Mesodermal cell (in vitro differentiated cells): ENCODE measurements around the gene KHDC3L.

Experiments
- H3K27ac ChIP-seq: 2 replicates; pipeline ENCODE4 v1.7.0; 2013; ENCODE audit warnings: mild to moderate bottlenecking, low read depth, low read length, moderate library complexity; ENCODE audit not compliant: severe bottlenecking
- H3K36me3 ChIP-seq: 2 replicates; pipeline ENCODE4 v1.7.1; 2013; ENCODE audit warnings: mild to moderate bottlenecking, low read length, moderate library complexity; ENCODE audit not compliant: control insufficient read depth, insufficient read depth
- H3K4me1 ChIP-seq: one replicate; pipeline ENCODE4 v1.7.1; 2013; ENCODE audit warnings: mild to moderate bottlenecking, low read length; ENCODE audit not compliant: insufficient read depth, control insufficient read depth, poor library complexity, severe bottlenecking
- H3K4me3 ChIP-seq: 2 replicates; pipeline ENCODE4 v1.7.0; 2013; ENCODE audit warnings: low read length, control low read depth, mild to moderate bottlenecking; ENCODE audit not compliant: insufficient read depth, poor library complexity, severe bottlenecking; ENCODE audit errors: extremely low read depth
- H3K9me3 ChIP-seq: 2 replicates; pipeline ENCODE4 v1.7.1; 2013; ENCODE audit warnings: mild to moderate bottlenecking, low read length, moderate library complexity; ENCODE audit not compliant: control insufficient read depth
- WGBS, 2 experiments: methylation state at CpG; one replicate each; pipeline ENCODE4 v1.1.5; 2013; ENCODE audit warnings: missing lambda C conversion rate in 2 of 2; ENCODE audit not compliant: insufficient coverage in 2 of 2; 5-methylcytosine and 5-hydroxymethylcytosine counted together

The KHDC3L gene

DNA sequence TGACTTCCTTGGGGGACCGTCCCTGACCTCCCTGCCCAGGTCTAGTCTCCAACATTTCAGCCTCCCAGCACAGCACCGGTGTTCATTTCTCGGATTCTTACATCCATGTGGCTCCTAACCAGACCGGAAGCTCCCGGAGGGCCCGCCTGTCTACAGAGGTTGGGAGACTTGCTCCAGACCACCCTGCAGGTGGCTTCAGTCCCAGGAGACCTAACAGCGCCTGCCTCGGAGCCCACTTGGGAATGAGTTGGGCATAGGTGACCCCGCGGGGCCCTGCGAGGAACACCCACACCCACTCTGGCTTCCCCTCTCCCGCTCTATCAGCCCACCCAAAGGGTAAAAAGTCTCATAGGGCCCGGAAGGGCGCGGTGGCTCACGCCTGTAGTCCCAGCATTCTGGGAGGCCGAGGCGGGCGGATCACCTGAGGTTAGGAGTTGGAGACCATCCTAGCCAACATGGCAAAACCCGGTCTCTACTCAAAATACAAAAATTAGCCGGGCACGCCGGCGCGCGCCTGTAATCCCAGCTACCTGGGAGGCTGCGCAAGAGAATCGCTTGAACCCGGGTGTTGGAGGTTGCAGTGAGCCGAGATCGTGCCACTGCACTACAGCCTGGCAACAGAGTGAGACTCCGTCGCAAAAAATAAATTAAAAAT lies 13.8 kb upstream of the KHDC3L start:
- Histone ChIP-seq H3K4me3 (no peak overlapping the region), H3K27ac (no peak overlapping the region), H3K9me3 (no peaks in the 10 kb centered on the region), H3K4me1 (no peaks in the 10 kb centered on the region), H3K36me3 (no peaks in the 10 kb centered on the region)
- 90 to 92% methylated on average over 23 to 26 of the region's 33 CpGs for WGBS, 2 experiments

DNA sequence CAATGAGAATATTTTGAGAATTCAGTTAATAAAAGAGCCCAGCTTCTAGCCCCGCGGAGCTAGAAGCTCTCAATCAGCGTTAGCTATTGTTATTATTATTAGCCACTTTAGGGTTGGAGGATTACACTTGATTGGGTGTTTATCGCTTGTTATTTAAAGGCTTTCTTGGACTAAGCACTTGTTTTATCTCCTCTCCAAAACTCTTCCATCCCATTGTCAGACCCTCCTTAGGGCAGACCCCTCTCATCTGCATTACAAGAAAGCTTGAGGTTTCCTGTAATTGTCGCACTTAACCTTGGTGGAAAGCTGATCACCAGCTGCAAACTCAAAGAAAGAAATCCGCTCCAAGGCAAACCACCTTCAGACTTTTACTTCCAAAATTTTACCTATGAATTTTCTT lies 13.1 kb upstream of the KHDC3L start:
- H3K4me3 ChIP-seq: no peak overlapping the region
- WGBS, 2 experiments: 10 to 30% methylated on average over 2 to 4 of the region's 6 CpGs
- no peaks in the 10 kb centered on the region for H3K4me1 ChIP-seq
- H3K36me3 ChIP-seq: no peaks in the 10 kb centered on the region
- H3K9me3 ChIP-seq: no peaks in the 10 kb centered on the region
- no peak overlapping the region for H3K27ac ChIP-seq

DNA sequence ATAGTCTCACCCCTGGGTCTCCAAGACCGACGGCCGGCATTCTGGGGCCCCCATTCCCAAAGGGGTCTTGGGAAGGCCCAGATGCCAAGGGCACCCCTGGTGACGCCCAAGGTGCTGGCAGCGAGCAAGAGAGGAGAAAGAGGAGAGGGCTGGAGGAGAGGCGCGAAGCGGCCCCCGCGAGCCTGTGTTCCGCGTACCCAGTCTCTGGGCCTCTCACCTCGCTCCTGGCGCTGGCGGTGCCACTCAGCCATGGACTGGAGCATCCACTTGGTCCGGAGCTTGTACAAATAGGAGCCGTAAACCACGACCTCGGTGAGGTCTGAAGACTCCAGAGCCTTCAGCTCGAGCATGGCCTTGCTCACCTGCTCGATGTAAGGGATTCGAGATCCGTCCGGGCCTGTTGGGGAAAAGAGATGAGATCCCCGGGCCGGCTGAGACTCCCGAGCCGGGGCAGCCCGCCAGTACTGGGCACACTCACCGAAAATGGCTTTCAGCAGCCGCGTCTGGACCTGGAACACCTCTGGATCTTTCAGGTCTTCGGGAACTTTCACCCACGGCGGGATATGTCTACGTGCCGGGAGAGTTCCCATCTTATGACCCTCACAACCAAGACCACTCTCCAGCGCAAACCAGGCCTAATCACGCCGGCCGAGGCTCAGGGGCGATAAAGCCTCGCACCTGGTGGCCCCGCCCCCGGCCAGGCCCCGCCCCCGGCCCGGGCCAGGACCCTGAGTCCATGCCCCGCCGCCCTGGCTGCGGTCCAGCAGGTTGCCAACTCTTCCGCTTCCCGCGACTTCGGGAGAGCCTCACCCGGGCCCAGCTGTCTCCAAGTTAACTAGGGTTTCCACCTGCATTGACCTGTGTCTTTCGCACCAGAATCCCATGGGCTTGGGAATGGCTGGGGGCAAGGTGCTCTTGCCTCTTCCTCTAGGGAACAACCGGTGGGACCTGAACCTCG lies 8.5 kb upstream of the KHDC3L start, which contains the start of gene DPPA5:
Gene DPPA5 (minus strand): TSS at position 641 of the 958 bp plus-strand sequence. CDS start 51 bp downstream, at position 590.
- H3K27ac ChIP-seq: no peak within 1 kb of the TSS
- no peaks in the 10 kb centered on the region for H3K4me1 ChIP-seq
- no peaks in the 10 kb centered on the region for H3K9me3 ChIP-seq
- H3K4me3 ChIP-seq: no peak within 1 kb of the TSS
- H3K36me3 ChIP-seq: no peaks in the 10 kb centered on the region
- 94 to 95% methylated on average over 41 to 48 of the region's 59 CpGs for WGBS, 2 experiments

DNA sequence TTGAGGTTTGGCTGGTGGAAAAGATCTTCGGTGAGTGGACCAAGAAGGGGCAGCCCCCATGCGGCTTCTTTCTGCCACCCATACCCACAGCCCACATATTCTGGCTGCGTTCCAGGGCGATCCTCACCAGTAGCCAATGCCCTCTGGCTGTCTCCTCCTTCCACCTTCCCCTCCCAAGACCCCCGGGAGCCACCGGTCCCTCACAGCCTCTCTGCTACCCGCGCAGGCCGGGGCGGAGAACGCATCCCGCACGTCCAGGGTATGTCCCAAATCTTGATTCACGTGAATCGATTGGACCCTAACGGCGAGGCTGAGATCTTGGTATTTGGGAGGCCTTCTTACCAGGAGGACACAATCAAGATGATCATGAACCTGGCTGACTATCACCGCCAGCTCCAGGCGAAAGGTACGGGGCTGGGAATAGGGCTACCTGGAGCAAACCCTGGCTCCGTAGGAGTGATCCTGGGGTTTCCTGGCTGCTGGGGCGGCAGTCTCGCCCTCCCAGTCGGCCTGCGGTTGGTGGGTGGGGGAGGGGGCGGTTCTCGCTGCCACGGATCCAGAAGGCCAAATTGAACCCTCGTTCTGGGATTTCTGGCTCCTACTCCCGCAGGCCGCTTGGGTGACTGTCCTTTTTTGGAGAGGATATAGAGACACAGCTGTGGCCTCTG lies 545 bp downstream of the KHDC3L start:
- no peaks in the 10 kb centered on the region for H3K4me1 ChIP-seq
- no peaks in the 10 kb centered on the region for H3K9me3 ChIP-seq
- H3K27ac ChIP-seq: no peak overlapping the region
- H3K36me3 ChIP-seq: no peaks in the 10 kb centered on the region
- no peak overlapping the region for H3K4me3 ChIP-seq
- WGBS, 2 experiments: 94 to 97% methylated on average over 30 to 31 of the region's 31 CpGs

DNA sequence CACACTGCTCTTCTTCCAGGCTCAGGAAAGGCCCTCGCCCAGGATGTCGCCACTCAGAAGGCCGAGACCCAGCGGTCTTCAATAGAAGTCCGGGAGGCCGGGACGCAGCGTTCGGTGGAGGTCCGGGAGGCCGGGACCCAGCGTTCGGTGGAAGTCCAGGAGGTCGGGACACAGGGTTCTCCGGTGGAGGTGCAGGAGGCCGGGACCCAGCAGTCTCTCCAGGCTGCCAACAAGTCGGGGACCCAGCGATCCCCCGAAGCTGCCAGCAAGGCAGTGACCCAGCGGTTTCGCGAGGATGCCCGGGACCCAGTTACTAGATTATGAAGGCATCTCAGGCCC lies 1.0 kb downstream of the KHDC3L start:
- no peak overlapping the region for H3K4me3 ChIP-seq
- 95 to 96% methylated on average over 23 of the region's 23 CpGs for WGBS, 2 experiments
- H3K36me3 ChIP-seq: no peaks in the 10 kb centered on the region
- H3K9me3 ChIP-seq: no peaks in the 10 kb centered on the region
- no peak overlapping the region for H3K27ac ChIP-seq
- H3K4me1 ChIP-seq: no peaks in the 10 kb centered on the region

DNA sequence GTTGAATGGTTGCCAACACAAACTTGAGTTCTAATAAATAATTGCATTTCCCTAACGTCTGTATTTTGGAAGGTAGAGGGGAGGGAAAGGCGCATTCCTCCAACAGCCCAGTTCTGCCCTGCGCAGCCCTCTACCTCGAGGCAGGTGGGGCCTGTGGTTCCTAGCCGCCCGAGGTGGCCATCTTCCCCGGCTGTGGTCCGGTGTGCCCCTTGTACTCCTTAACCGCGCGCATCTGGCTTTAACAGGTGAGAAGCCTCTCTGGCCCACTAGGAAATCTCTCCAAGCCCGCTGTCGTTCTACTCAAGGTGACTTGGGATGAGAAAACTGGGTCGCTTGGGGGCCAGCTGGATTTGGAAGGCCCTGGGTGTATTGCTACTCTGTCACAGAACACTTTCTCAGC lies 1.7 kb downstream of the KHDC3L start:
- Histone ChIP-seq H3K27ac (no peak overlapping the region), H3K36me3 (no peaks in the 10 kb centered on the region), H3K9me3 (no peaks in the 10 kb centered on the region), H3K4me1 (no peaks in the 10 kb centered on the region), H3K4me3 (no peak overlapping the region)
- WGBS, 2 experiments: 92 to 96% methylated on average over 10 to 13 of the region's 14 CpGs

DNA sequence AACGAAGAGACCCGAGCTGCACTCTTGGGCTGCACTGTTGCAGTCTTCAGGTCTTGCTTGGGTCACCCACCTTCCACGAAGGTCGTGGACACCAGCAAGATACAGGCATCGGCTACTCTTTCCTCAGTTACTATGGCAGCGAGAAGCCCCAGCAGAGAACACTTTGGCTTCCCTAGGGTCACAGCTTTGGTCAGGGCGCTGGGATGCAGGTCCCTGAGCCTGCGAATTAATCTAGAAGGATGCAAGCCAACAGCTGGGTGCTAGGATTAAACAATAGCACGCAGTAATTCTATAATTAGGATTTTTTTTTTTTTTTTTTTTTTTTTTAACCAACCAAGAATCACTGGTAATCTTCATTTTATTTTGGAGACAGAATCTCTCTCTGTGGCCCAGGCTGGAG lies 2.1 kb downstream of the KHDC3L start:
- no peak overlapping the region for H3K27ac ChIP-seq
- no peak overlapping the region for H3K4me3 ChIP-seq
- no peaks in the 10 kb centered on the region for H3K9me3 ChIP-seq
- 91 to 98% methylated on average over 7 to 8 of the region's 9 CpGs for WGBS, 2 experiments
- no peaks in the 10 kb centered on the region for H3K36me3 ChIP-seq
- no peaks in the 10 kb centered on the region for H3K4me1 ChIP-seq

DNA sequence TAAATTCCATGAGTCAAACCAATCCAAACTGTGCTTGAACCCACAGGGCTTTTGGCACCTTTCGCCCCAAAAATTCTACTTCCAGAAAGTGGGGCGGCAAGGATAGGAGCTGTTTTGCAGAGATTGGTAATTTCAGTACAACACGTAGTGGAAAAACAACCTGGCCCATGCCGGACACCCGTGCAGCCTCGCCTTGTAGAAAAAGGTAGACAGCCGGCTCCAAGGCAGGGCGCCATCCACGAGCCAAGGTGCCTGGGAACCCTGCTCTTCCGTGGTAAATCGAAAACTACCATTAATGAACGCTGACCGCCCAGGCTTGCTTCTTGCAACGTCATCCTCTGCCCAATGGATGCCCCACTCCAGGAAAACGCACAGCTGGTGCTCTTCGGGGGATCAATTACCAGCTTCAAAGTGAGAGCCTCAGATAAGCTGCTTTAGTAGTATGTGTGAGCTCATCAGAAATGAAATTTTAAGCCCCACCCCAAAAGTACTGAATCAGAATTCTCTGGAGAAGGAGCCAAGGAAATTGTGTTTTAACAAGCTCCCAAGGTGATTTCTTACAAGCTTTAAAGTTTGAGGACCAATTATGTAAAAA lies 5.4 kb downstream of the KHDC3L start:
- Histone ChIP-seq H3K27ac (no peak overlapping the region), H3K4me1 (no peaks in the 10 kb centered on the region), H3K36me3 (no peaks in the 10 kb centered on the region), H3K9me3 (no peaks in the 10 kb centered on the region), H3K4me3 (no peak overlapping the region)
- WGBS, 2 experiments: 79 to 86% methylated on average over 16 of the region's 16 CpGs

DNA sequence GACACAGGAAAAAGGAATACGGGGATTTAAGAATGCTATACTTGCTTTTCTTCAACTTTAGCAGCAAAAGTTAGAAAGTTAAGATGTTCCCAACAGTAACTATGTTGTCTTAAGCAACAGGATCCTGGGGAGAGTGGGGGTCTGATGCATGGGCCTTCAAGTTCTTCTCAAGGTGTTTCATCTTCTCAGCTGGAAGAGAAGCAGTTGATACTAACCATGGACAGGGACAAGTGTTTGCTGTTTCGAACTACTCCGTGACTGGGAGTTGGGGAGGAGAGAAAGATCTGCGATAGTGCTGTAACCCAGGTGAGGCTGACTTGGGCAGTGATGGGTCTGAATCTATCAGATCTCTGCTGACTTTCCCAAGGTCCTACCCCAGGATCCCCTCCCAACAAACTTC lies 6.2 kb downstream of the KHDC3L start:
- Histone ChIP-seq H3K9me3 (no peaks in the 10 kb centered on the region), H3K36me3 (no peaks in the 10 kb centered on the region), H3K27ac (no peak overlapping the region), H3K4me1 (no peaks in the 10 kb centered on the region), H3K4me3 (no peak overlapping the region)
- WGBS, 2 experiments: 92% methylated on average over 3 of the region's 4 CpGs; no CpG with 5 or more reads in 1 of the 2 experiments

DNA sequence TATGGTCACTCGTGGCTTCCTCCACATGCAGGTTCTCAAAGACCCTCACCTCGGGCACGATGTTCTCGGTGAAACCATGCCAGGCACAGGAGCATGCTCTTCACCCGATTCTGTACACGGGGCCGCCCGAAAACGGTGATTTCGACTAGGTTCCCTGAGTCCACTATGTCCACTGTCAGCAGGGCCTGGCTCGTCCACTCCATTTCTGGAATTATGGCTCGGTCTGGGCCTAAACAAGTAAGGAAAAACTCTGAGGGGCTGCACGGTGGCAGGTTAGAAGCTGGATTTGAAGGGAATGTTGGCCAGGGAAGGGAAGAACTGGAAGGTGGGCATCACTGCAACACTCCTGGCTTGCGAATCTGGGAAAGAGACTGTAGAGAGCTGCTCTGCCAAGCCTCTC lies 6.7 kb downstream of the KHDC3L start:
- 95% methylated on average over 13 to 14 of the region's 14 CpGs for WGBS, 2 experiments
- Histone ChIP-seq H3K27ac (no peak overlapping the region), H3K4me3 (no peak overlapping the region), H3K36me3 (no peaks in the 10 kb centered on the region), H3K9me3 (no peaks in the 10 kb centered on the region), H3K4me1 (no peaks in the 10 kb centered on the region)
